ENCODE results near the gene VTI1A. TPM values are rescaled to one million over a fixed set of nuclear protein-coding genes. Genes with fewer than 3 reads are reported as not detected.
A peak's percentile ranks its signal among the peaks of the same experiment; 100 is the strongest.

The VTI1A gene
- total and polyA plus RNA-seq, 2 of the 13 experiments (the other 11 are each of a cell fraction or from before 2014, with no cell fraction given) = 11.7 to 32.7 TPM

DNA sequence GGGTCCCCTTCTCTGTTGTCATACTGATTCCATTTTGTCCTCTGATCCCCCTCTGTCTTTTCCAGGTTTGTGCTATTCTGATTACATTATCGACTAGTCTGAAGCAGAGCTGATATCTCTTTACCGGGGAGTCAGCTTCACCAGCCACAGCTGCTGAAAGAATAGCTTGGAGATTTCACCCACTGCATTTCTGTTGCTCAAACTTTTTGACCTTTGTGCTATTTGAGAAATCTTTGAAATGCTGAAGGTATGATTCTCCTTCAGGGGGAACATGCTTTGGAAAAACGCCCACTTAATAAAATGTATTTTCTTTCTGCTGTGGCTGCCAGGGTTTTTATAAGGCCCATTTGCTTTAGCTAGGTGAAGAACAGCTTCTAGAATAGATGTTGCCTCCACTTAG lies 305.3 kb downstream of the VTI1A start (continued):
- peak; percentile 41; the same call in 1 of the 2 replicates for TF ChIP-seq PPARG (CRISPR knock-in tag; conservative IDR thresholded peaks at IDR 0.05)
- no peak for TF ChIP-seq SOX6 (IDR thresholded peaks at IDR 0.05)
- TF ChIP-seq SOX6 (CRISPR knock-in tag; IDR thresholded peaks at IDR 0.05) = 0 out of 2 replicates have a peak, but pooled peaks have one; percentile 18
- no peak for TF ChIP-seq TBP (CRISPR knock-in tag; IDR thresholded peaks at IDR 0.05)
- TF ChIP-seq, protein P1, sequence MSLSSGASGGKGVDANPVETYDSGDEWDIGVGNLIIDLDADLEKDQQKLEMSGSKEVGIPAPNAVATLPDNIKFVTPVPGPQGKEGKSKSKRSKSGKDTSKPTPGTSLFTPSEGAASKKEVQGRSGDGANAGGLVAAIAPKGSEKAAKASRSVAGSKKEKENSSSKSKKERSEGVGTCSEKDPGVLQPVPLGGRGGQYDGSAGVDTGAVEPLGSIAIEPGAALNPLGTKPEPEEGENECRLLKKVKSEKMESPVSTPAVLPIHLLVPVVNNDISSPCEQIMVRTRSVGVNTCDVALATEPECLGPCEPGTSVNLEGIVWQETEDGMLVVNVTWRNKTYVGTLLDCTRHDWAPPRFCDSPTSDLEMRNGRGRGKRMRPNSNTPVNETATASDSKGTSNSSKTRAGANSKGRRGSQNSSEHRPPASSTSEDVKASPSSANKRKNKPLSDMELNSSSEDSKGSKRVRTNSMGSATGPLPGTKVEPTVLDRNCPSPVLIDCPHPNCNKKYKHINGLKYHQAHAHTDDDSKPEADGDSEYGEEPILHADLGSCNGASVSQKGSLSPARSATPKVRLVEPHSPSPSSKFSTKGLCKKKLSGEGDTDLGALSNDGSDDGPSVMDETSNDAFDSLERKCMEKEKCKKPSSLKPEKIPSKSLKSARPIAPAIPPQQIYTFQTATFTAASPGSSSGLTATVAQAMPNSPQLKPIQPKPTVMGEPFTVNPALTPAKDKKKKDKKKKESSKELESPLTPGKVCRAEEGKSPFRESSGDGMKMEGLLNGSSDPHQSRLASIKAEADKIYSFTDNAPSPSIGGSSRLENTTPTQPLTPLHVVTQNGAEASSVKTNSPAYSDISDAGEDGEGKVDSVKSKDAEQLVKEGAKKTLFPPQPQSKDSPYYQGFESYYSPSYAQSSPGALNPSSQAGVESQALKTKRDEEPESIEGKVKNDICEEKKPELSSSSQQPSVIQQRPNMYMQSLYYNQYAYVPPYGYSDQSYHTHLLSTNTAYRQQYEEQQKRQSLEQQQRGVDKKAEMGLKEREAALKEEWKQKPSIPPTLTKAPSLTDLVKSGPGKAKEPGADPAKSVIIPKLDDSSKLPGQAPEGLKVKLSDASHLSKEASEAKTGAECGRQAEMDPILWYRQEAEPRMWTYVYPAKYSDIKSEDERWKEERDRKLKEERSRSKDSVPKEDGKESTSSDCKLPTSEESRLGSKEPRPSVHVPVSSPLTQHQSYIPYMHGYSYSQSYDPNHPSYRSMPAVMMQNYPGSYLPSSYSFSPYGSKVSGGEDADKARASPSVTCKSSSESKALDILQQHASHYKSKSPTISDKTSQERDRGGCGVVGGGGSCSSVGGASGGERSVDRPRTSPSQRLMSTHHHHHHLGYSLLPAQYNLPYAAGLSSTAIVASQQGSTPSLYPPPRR (CRISPR knock-in tag; IDR thresholded peaks at IDR 0.05; ENCODE audit: borderline replicate concordance) = no peak
- no peak for TF ChIP-seq SOX13 (IDR thresholded peaks at IDR 0.05)
- TF ChIP-seq SOX13 (CRISPR knock-in tag; conservative IDR thresholded peaks at IDR 0.05 in 1 of 2, IDR thresholded peaks at IDR 0.05 in 1 of 2) = 0 out of 4 replicates have a peak, but pooled peaks of 1 of the 2 experiments have one; percentile 12
- TF ChIP-seq, protein P2, sequence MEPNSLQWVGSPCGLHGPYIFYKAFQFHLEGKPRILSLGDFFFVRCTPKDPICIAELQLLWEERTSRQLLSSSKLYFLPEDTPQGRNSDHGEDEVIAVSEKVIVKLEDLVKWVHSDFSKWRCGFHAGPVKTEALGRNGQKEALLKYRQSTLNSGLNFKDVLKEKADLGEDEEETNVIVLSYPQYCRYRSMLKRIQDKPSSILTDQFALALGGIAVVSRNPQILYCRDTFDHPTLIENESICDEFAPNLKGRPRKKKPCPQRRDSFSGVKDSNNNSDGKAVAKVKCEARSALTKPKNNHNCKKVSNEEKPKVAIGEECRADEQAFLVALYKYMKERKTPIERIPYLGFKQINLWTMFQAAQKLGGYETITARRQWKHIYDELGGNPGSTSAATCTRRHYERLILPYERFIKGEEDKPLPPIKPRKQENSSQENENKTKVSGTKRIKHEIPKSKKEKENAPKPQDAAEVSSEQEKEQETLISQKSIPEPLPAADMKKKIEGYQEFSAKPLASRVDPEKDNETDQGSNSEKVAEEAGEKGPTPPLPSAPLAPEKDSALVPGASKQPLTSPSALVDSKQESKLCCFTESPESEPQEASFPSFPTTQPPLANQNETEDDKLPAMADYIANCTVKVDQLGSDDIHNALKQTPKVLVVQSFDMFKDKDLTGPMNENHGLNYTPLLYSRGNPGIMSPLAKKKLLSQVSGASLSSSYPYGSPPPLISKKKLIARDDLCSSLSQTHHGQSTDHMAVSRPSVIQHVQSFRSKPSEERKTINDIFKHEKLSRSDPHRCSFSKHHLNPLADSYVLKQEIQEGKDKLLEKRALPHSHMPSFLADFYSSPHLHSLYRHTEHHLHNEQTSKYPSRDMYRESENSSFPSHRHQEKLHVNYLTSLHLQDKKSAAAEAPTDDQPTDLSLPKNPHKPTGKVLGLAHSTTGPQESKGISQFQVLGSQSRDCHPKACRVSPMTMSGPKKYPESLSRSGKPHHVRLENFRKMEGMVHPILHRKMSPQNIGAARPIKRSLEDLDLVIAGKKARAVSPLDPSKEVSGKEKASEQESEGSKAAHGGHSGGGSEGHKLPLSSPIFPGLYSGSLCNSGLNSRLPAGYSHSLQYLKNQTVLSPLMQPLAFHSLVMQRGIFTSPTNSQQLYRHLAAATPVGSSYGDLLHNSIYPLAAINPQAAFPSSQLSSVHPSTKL (CRISPR knock-in tag; IDR thresholded peaks at IDR 0.05) = peak; percentile 36; the same call in 1 of the 2 replicates
- TF ChIP-seq, protein P3, sequence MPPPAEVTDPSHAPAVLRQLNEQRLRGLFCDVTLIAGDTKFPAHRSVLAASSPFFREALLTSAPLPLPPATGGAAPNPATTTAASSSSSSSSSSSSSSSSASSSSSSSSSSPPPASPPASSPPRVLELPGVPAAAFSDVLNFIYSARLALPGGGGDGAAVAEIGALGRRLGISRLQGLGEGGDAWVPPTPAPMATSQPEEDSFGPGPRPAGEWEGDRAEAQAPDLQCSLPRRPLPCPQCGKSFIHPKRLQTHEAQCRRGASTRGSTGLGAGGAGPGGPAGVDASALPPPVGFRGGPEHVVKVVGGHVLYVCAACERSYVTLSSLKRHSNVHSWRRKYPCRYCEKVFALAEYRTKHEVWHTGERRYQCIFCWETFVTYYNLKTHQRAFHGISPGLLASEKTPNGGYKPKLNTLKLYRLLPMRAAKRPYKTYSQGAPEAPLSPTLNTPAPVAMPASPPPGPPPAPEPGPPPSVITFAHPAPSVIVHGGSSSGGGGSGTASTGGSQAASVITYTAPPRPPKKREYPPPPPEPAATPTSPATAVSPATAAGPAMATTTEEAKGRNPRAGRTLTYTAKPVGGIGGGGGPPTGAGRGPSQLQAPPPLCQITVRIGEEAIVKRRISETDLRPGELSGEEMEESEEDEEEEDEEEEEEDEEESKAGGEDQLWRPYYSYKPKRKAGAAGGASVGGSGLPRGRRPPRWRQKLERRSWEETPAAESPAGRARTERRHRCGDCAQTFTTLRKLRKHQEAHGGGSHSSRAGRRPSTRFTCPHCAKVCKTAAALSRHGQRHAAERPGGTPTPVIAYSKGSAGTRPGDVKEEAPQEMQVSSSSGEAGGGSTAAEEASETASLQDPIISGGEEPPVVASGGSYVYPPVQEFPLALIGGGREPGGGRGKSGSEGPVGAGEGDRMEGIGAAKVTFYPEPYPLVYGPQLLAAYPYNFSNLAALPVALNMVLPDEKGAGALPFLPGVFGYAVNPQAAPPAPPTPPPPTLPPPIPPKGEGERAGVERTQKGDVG (CRISPR knock-in tag; IDR thresholded peaks at IDR 0.05; ENCODE audit: borderline replicate concordance) = no peak
- no peak for TF ChIP-seq MED1 (CRISPR knock-in tag; IDR thresholded peaks at IDR 0.05)
- TF ChIP-seq PCBP2 (optimal IDR thresholded peaks at IDR 0.05; ENCODE audit: low read depth, low read length, poor library complexity, severe bottlenecking) = no peak
- TF ChIP-seq, protein P4, sequence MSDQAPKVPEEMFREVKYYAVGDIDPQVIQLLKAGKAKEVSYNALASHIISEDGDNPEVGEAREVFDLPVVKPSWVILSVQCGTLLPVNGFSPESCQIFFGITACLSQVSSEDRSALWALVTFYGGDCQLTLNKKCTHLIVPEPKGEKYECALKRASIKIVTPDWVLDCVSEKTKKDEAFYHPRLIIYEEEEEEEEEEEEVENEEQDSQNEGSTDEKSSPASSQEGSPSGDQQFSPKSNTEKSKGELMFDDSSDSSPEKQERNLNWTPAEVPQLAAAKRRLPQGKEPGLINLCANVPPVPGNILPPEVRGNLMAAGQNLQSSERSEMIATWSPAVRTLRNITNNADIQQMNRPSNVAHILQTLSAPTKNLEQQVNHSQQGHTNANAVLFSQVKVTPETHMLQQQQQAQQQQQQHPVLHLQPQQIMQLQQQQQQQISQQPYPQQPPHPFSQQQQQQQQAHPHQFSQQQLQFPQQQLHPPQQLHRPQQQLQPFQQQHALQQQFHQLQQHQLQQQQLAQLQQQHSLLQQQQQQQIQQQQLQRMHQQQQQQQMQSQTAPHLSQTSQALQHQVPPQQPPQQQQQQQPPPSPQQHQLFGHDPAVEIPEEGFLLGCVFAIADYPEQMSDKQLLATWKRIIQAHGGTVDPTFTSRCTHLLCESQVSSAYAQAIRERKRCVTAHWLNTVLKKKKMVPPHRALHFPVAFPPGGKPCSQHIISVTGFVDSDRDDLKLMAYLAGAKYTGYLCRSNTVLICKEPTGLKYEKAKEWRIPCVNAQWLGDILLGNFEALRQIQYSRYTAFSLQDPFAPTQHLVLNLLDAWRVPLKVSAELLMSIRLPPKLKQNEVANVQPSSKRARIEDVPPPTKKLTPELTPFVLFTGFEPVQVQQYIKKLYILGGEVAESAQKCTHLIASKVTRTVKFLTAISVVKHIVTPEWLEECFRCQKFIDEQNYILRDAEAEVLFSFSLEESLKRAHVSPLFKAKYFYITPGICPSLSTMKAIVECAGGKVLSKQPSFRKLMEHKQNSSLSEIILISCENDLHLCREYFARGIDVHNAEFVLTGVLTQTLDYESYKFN (CRISPR knock-in tag; conservative IDR thresholded peaks at IDR 0.05) = 0 out of 2 replicates have a peak, but pooled peaks have one; percentile 21
- no peak for TF ChIP-seq ZNF205 (CRISPR knock-in tag; IDR thresholded peaks at IDR 0.05)
- TF ChIP-seq THYN1 (CRISPR knock-in tag; IDR thresholded peaks at IDR 0.05; ENCODE audit: borderline replicate concordance, low read depth) = no peak

Data from HepG2 (cell line).